Measurements from ENCODE around the gene PLA2G6.
A peak's percentile ranks its signal among the peaks of the same experiment; 100 is the strongest.

The PLA2G6 gene

DNA sequence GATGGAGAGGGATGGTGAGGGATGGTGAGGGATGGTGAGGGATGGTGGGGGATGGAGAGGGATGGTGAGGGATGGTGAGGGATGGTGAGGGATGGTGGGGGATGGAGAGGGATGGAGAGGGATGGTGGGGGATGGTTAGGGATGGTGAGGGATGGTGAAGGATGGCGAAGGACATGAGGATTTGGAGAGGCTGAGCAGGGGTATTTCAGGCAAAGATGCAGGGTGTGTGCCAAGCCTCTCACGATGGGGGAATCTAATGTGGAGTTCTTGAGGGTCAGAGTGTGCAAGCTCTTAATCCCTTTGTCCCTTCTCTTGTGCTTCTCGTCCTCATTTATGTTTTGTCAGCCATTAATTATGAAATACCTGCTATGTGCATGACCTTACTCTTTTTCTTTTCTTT is 7.5 kb upstream of the PLA2G6 start:
- Histone ChIP-seq H3K4me3 (ENCODE audit: low read length, poor library complexity, severe bottlenecking) (no peak overlapping the region), H3K36me3 (ENCODE audit: insufficient read depth, low read length) (no peaks in the 10 kb centered on the region), H2AFZ (ENCODE audit: low read length) (no peak overlapping the region), H3F3A (ENCODE audit: low read depth) (no peaks in the 10 kb centered on the region), H4K20me1 (ENCODE audit: insufficient read depth, low read length, poor library complexity, severe bottlenecking) (no peaks in the 10 kb centered on the region), H3K4me1 (ENCODE audit: insufficient read depth, low read length, poor library complexity, severe bottlenecking) (no peaks in the 10 kb centered on the region), H3K79me2 (ENCODE audit: insufficient read depth, low read length) (no peaks in the 10 kb centered on the region), H3K9me3 (ENCODE audit: insufficient read depth, low read depth, low read length) (no peaks in the 10 kb centered on the region), H3K9ac (ENCODE audit: low read depth, low read length, poor library complexity, severe bottlenecking) (no peak overlapping the region), H3K9me2 (replicated peaks; ENCODE audit: low read depth, low read length) (no peaks in the 10 kb centered on the region), H3K27me3 (ENCODE audit: insufficient read depth, low read length, poor library complexity, severe bottlenecking) (no peaks in the 10 kb centered on the region), H3K4me2 (ENCODE audit: low read depth, low read length, poor library complexity, severe bottlenecking) (no peak overlapping the region)
- TF ChIP-seq, protein P1, sequence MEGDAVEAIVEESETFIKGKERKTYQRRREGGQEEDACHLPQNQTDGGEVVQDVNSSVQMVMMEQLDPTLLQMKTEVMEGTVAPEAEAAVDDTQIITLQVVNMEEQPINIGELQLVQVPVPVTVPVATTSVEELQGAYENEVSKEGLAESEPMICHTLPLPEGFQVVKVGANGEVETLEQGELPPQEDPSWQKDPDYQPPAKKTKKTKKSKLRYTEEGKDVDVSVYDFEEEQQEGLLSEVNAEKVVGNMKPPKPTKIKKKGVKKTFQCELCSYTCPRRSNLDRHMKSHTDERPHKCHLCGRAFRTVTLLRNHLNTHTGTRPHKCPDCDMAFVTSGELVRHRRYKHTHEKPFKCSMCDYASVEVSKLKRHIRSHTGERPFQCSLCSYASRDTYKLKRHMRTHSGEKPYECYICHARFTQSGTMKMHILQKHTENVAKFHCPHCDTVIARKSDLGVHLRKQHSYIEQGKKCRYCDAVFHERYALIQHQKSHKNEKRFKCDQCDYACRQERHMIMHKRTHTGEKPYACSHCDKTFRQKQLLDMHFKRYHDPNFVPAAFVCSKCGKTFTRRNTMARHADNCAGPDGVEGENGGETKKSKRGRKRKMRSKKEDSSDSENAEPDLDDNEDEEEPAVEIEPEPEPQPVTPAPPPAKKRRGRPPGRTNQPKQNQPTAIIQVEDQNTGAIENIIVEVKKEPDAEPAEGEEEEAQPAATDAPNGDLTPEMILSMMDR (conservative IDR thresholded peaks at IDR 0.05; ENCODE audit: low read length), result no peak
- no peak for TF ChIP-seq EZH2phosphoT487 (IDR thresholded peaks at IDR 0.05; ENCODE audit: borderline replicate concordance)

DNA sequence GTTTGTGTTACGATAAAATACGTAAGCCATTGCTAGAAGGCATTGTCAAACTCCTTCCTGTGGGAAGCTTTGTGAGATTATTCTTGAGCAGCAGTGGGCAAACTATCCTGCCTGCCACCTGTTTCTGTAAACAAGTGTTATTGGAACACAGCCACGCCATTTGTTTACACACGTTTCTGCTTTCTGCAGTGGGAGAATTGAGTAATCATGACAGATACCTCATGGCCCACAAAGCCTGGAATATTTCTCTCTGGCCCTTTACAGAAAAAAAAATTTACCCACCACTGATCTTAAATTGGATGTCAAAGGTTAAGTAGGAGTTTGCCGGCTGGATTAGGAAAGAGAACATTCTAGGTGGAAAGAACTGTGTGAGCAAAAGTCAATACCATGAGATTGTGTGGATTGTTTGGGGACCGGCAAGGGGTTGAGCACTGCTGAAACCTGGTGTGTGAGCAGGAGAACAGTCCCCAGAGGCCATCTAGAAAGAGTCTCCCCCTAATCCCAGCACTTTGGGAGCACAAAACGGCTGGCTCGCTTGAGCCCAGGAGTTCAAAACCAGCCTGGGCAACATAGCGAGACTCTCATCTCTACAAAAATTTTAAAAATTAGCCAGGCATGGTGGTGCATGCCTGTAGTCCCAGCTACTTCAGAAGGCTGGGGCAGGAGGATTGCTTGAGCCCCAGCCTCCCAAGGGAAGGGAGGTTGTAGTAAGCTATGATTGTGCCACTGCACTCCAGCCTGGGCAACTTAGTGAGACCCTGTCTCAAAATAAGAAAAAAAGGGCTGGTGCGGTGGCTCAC is 6.0 kb upstream of the PLA2G6 start:
- H3K9me2 ChIP-seq (replicated peaks; ENCODE audit: low read depth, low read length), result no peaks in the 10 kb centered on the region
- H3K27me3 ChIP-seq (ENCODE audit: insufficient read depth, low read length, poor library complexity, severe bottlenecking), result no peaks in the 10 kb centered on the region
- H3F3A ChIP-seq (ENCODE audit: low read depth), result no peaks in the 10 kb centered on the region
- no peaks in the 10 kb centered on the region for H4K20me1 ChIP-seq (ENCODE audit: insufficient read depth, low read length, poor library complexity, severe bottlenecking)
- H3K36me3 ChIP-seq (ENCODE audit: insufficient read depth, low read length), result no peaks in the 10 kb centered on the region
- peaks cover 4% of the 10 kb centered on the region for H3K4me1 ChIP-seq (ENCODE audit: insufficient read depth, low read length, poor library complexity, severe bottlenecking)
- no peak for TF ChIP-seq EZH2phosphoT487 (IDR thresholded peaks at IDR 0.05; ENCODE audit: borderline replicate concordance)
- TF ChIP-seq, protein P1 (conservative IDR thresholded peaks at IDR 0.05; ENCODE audit: low read length), result no peak
- H3K79me2 ChIP-seq (ENCODE audit: insufficient read depth, low read length), result no peaks in the 10 kb centered on the region
- no peaks in the 10 kb centered on the region for H3K9me3 ChIP-seq (ENCODE audit: insufficient read depth, low read depth, low read length)
- no peak overlapping the region for H2AFZ ChIP-seq (ENCODE audit: low read length)
- no peak overlapping the region for H3K4me2 ChIP-seq (ENCODE audit: low read depth, low read length, poor library complexity, severe bottlenecking)
- H3K4me3 ChIP-seq (ENCODE audit: low read length, poor library complexity, severe bottlenecking), result no peak overlapping the region
- no peak overlapping the region for H3K9ac ChIP-seq (ENCODE audit: low read depth, low read length, poor library complexity, severe bottlenecking)

DNA sequence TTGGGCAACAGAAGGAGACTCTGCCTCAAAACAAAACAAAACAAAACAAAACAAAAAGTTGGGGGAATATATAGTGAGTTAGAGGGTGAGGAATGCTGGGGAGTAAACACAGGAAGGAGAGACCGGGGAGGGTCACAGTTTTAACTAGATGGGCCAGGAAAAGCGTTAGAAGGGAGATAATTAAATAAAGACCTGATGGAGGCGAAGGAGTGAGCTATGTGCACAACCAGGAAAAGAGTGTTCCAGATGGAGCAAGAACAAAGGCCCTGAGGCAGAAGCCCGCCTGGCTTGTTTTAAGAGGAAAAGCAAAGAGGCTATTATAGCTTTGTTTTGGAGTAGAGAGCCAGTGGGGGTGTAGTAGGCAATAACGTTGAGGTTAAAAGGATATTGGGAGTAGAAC is 4.8 kb upstream of the PLA2G6 start:
- no peak overlapping the region for H3K4me2 ChIP-seq (ENCODE audit: low read depth, low read length, poor library complexity, severe bottlenecking)
- TF ChIP-seq, protein P1 (conservative IDR thresholded peaks at IDR 0.05; ENCODE audit: low read length), result no peak
- no peak for TF ChIP-seq EZH2phosphoT487 (IDR thresholded peaks at IDR 0.05; ENCODE audit: borderline replicate concordance)
- H3K4me3 ChIP-seq (ENCODE audit: low read length, poor library complexity, severe bottlenecking), result no peak overlapping the region
- no peaks in the 10 kb centered on the region for H3K27me3 ChIP-seq (ENCODE audit: insufficient read depth, low read length, poor library complexity, severe bottlenecking)
- no peaks in the 10 kb centered on the region for H3K36me3 ChIP-seq (ENCODE audit: insufficient read depth, low read length)
- no peaks in the 10 kb centered on the region for H4K20me1 ChIP-seq (ENCODE audit: insufficient read depth, low read length, poor library complexity, severe bottlenecking)
- H3F3A ChIP-seq (ENCODE audit: low read depth), result no peaks in the 10 kb centered on the region
- H3K9me3 ChIP-seq (ENCODE audit: insufficient read depth, low read depth, low read length), result no peaks in the 10 kb centered on the region
- peaks cover 10% of the 10 kb centered on the region for H3K4me1 ChIP-seq (ENCODE audit: insufficient read depth, low read length, poor library complexity, severe bottlenecking)
- H3K79me2 ChIP-seq (ENCODE audit: insufficient read depth, low read length), result peaks cover under 1% of the 10 kb centered on the region; the same call in 1 of the 2 replicates
- H3K9ac ChIP-seq (ENCODE audit: low read depth, low read length, poor library complexity, severe bottlenecking), result no peak overlapping the region
- H2AFZ ChIP-seq (ENCODE audit: low read length), result 0 out of 2 replicates have a peak overlapping the region, but pooled peaks have one; percentile 12
- no peaks in the 10 kb centered on the region for H3K9me2 ChIP-seq (replicated peaks; ENCODE audit: low read depth, low read length)

Measured in Loucy (cell line).